Left lung (tissue), 10 donors: Measurements from ENCODE around the gene BCAS3. TPM values are rescaled to one million over a fixed set of nuclear protein-coding genes. Genes with fewer than 3 reads are reported as not detected.

Source experiments
- ATAC-seq: fragments of 200-7000 bp; cut with Tn5 transposase; one replicate; pipeline ENCODE4 v1.9.1; 2020; ENCODE audit warnings: moderate library complexity
- DNase-seq, 4 donors: peaks; one replicate each; pipeline ENCODE4 v3.0.0-alpha.2; 2013 to 2020
- H3K27ac ChIP-seq, 2 donors: fragments of 200-600 bp; sonication (generic) in 1 of 2; one replicate each; pipeline versions ENCODE4 v1.5.0 to v1.8.0; 2020 to 2021
- H3K27me3 ChIP-seq, 2 donors: fragments of 200-600 bp; sonication (generic) in 1 of 2; one replicate each; pipeline versions ENCODE4 v1.5.0 to v1.8.0; 2020 to 2021
- H3K36me3 ChIP-seq, 2 donors: fragments of 200-600 bp; sonication (generic) in 1 of 2; one replicate each; pipeline versions ENCODE4 v1.5.0 to v1.8.0; 2020 to 2021
- H3K4me1 ChIP-seq, 2 donors: fragments of 200-600 bp; one replicate each; pipeline ENCODE4 v1.8.0; 2021
- H3K4me3 ChIP-seq, 2 donors: fragments of 200-600 bp; sonication (generic) in 1 of 2; one replicate each; pipeline versions ENCODE4 v1.5.0 to v1.8.0; 2020 to 2021; ENCODE audit warnings: mild to moderate bottlenecking in 1 of 2
- H3K9me3 ChIP-seq, 2 donors: fragments of 200-600 bp; sonication (generic) in 1 of 2; one replicate each; pipeline versions ENCODE4 v1.5.0 to v1.8.0; 2020 to 2021
- intact Hi-C, 2 donors: fragments of 100-400 bp; cut with DNase I; formaldehyde crosslinking; loops; one replicate each; pipeline versions ENCODE4 v1.11.2 to v1.14.2; 2022
- polyA plus RNA-seq, 6 donors: library from polyadenylated mRNA; unstranded; fragments of 120-200 nt; gene quantifications; one replicate each; pipeline ENCODE4 v1.2.1, GENCODE V29; 2013; ENCODE audit not compliant: insufficient read length in 6 of 6
- total RNA-seq, 2 donors: library from RNA; stranded (reverse); fragmentation: NEBNext Ultra II Directional; extraction: Animal tissue kit (Norgen Biotek cat#: 25700); gene quantifications; one replicate each; pipeline ENCODE4 v1.2.1, GENCODE V29; 2021
- TF ChIP-seq, protein P1 (sequence below), 2 donors: fragments of 200-600 bp; sonication (generic) in 1 of 2; IDR thresholded peaks; one replicate each; pipeline versions ENCODE4 v1.5.0 to v1.8.0; 2021; ENCODE audit warnings: antibody characterized with exemption in 2 of 2
- donor health status: DM: no; HTN: yes; CAD: no.
- donor health status: DM: no; HTN: no; CAD: no.

The BCAS3 gene
- total and polyA plus RNA-seq, 8 donors: 21.2 to 29.6 (median 28.0) TPM

DNA sequence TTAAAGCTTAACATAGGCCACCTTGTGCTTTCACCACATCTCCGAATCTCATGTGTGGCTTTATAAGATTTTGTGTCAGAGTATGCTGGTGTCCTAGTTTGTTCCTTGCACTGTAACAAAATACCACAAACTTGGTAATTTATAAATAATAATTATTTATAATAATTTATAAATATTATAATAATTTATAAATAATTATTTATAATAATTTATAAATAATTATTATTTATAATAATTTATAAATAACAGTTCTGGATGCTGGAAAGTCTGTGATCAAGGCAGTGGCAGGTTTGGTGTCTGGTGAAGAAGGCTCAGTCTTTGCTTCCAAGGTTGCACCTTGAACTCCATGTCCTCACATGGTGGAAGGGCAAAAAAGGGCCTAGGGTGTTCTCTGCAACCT is 147.7 kb downstream of the BCAS3 start:
- intact Hi-C loops: no loop called here
- no peak overlapping the region for H3K27ac ChIP-seq
- peaks cover 0 to 7% of the 10 kb centered on the region in 2 donors for H3K4me1 ChIP-seq
- H3K36me3 ChIP-seq: no peaks in the 10 kb centered on the region
- ATAC-seq (no peak), DNase-seq (no peak)
- no peaks in the 10 kb centered on the region for H3K27me3 ChIP-seq
- TF ChIP-seq, protein P1, sequence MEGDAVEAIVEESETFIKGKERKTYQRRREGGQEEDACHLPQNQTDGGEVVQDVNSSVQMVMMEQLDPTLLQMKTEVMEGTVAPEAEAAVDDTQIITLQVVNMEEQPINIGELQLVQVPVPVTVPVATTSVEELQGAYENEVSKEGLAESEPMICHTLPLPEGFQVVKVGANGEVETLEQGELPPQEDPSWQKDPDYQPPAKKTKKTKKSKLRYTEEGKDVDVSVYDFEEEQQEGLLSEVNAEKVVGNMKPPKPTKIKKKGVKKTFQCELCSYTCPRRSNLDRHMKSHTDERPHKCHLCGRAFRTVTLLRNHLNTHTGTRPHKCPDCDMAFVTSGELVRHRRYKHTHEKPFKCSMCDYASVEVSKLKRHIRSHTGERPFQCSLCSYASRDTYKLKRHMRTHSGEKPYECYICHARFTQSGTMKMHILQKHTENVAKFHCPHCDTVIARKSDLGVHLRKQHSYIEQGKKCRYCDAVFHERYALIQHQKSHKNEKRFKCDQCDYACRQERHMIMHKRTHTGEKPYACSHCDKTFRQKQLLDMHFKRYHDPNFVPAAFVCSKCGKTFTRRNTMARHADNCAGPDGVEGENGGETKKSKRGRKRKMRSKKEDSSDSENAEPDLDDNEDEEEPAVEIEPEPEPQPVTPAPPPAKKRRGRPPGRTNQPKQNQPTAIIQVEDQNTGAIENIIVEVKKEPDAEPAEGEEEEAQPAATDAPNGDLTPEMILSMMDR (IDR thresholded peaks at IDR 0.05): no peak
- H3K9me3 ChIP-seq: no peaks in the 10 kb centered on the region
- no peak overlapping the region for H3K4me3 ChIP-seq

DNA sequence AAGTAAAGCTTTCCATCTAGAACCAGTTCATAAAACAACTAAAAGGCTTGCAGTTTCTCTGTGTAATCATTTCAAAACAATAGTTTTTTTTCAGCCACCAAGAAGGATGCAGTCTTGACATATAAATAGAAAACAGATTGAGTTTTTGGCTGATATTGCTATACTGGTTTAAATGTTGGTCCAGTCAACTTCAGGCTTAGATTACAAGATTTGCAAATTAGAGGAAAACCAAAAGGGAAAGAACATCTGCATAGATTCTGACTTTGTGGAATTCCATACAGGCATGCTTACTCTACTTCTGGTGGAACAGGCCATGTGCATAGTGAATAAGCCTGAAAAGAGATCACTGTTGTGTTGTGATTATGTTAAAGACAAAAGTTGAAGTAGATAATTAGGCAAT is 150.3 kb downstream of the BCAS3 start:
- TF ChIP-seq, protein P1 (IDR thresholded peaks at IDR 0.05): no peak
- Histone ChIP-seq H3K9me3 (no peaks in the 10 kb centered on the region), H3K36me3 (no peaks in the 10 kb centered on the region), H3K4me3 (no peak overlapping the region), H3K27ac (no peak overlapping the region), H3K27me3 (no peaks in the 10 kb centered on the region), H3K4me1 (peaks cover 0 to 20% of the 10 kb centered on the region in 2 donors)
- ATAC-seq: no peak
- no peak for DNase-seq
- intact Hi-C loops: no loop called here

DNA sequence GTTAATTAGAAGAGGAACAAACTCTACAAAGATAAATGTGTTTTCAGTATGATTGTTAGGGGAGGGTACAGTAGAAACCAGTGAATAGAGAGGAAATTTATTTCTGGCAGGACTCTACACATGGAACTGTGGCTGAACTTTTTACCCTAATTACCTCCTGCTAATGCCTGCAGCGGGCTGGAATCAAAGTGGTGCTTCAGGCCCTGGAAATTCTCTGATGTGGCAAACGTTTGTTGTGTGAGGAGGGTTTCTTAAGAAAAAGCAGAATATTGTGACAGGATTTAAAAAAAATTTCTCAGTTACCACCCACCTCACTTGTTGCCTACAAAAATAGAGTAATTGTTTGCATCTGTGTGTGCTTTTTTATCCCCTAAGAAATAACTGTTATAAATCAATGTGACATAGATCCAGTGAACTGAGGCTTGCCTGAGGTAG is 154.5 kb downstream of the BCAS3 start:
- no peaks in the 10 kb centered on the region for H3K9me3 ChIP-seq
- TF ChIP-seq, protein P1 (IDR thresholded peaks at IDR 0.05): no peak
- no peak overlapping the region for H3K4me3 ChIP-seq
- H3K36me3 ChIP-seq: no peaks in the 10 kb centered on the region
- no peaks in the 10 kb centered on the region for H3K27me3 ChIP-seq
- no peak for DNase-seq
- no peak for ATAC-seq
- no peak overlapping the region for H3K27ac ChIP-seq
- peaks cover 0 to 14% of the 10 kb centered on the region in 2 donors for H3K4me1 ChIP-seq
- intact Hi-C loops: no loop called here

DNA sequence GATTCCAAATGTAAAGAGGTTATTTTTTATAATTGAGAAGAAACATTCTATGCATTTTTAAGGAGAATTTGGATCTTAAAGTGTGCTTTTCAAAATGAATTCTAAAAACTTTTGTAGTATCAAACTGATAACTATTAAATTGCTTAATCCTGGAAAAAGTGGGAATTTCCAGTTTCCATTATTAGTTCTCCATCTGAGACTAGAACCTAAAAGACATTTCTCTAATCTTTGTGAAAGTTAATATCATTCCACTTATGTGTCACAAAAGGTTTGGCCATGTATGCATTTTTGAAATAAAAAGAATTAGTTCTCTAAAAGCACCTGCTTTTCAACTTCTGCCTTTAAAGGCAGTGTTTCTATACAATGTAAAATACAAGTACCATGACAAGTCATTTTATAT is 155.0 kb downstream of the BCAS3 start:
- no peaks in the 10 kb centered on the region for H3K27me3 ChIP-seq
- intact Hi-C loops: no loop called here
- peaks cover 0 to 14% of the 10 kb centered on the region in 2 donors for H3K4me1 ChIP-seq
- DNase-seq (no peak), ATAC-seq (no peak)
- H3K27ac ChIP-seq: no peak overlapping the region
- H3K36me3 ChIP-seq: no peaks in the 10 kb centered on the region
- no peak overlapping the region for H3K4me3 ChIP-seq
- H3K9me3 ChIP-seq: no peaks in the 10 kb centered on the region
- TF ChIP-seq, protein P1 (IDR thresholded peaks at IDR 0.05): no peak

DNA sequence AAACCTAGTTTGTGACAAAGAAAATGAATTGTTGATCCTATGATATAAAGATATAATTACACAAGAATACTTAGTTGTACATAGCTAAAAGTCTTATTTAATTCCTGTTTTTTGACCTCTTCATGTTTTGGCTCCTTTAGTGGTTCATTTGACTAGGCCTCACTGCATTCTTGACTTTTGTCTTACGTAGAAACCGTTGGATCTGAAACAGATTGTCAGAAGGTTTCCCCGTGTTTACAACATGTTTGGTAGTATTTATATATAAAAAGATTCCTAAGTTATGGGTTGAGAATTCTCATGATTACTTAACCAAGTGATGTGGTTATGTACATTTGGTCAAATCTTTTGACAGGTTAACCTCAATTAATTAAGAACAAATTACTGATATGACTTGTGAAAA is 162.8 kb downstream of the BCAS3 start:
- intact Hi-C loops: no loop called here
- ATAC-seq: no peak
- no peak overlapping the region for H3K27ac ChIP-seq

More for the DNA sequence above, 162.8 kb downstream of the BCAS3 start:
- DNase-seq: no peak
- Histone ChIP-seq H3K36me3 (no peaks in the 10 kb centered on the region), H3K27me3 (no peaks in the 10 kb centered on the region), H3K4me3 (no peak overlapping the region), H3K9me3 (no peaks in the 10 kb centered on the region), H3K4me1 (no peaks in the 10 kb centered on the region)
- TF ChIP-seq, protein P1 (IDR thresholded peaks at IDR 0.05): no peak
